Esophagus muscularis mucosa (tissue), 4 donors: ENCODE results near the gene CHRNA1. TPM values are rescaled to one million over a fixed set of nuclear protein-coding genes. Genes with fewer than 3 reads are reported as not detected.

Experiments
- DNase-seq: peaks from one replicate; pipeline ENCODE4 v3.0.0-alpha.2; 2017; ENCODE audit errors: extremely low spot score
- H3K27ac ChIP-seq, 4 donors: fragments of 200-600 bp; sonication (generic); replicated peaks in 1 of 4; 1 replicate in 3 of 4; 2 replicates in 1 of 4; pipeline ENCODE4 v1.5.1; 2016 to 2019; ENCODE audit warnings: mild to moderate bottlenecking in 1 of 4
- H3K27me3 ChIP-seq, 4 donors: fragments of 200-600 bp; sonication (generic); one replicate each; pipeline versions ENCODE4 v1.5.1 to v1.6.0; 2016 to 2019
- H3K36me3 ChIP-seq, 4 donors: fragments of 200-600 bp; sonication (generic); one replicate each; pipeline ENCODE4 v1.5.1; 2016 to 2019
- H3K4me1 ChIP-seq, 4 donors: fragments of 200-600 bp; sonication (generic); one replicate each; pipeline ENCODE4 v1.5.1; 2016 to 2019
- H3K4me3 ChIP-seq, 4 donors: fragments of 200-600 bp; sonication (generic); 1 replicate in 2 of 4; 2 replicates in 2 of 4; pipeline ENCODE4 v1.5.1; 2016 to 2019; ENCODE audit warnings: mild to moderate bottlenecking in 4 of 4, moderate library complexity in 1 of 4
- H3K9me3 ChIP-seq, 4 donors: fragments of 200-600 bp; sonication (generic); 1 replicate in 3 of 4; 2 replicates in 1 of 4; pipeline ENCODE4 v1.5.1; 2016 to 2019
- CTCF ChIP-seq, 3 experiments: fragments of 200-600 bp in 2 of 3; fragments of 450-650 bp in 1 of 3; sonication (generic) in 2 of 3; IDR thresholded peaks; one replicate each; pipeline ENCODE4 v1.5.1; 2017 to 2019; ENCODE audit warnings: antibody characterized with exemption in 3 of 3, mild to moderate bottlenecking in 2 of 3, moderate library complexity in 1 of 3
- EP300 ChIP-seq: sonication (generic); formaldehyde crosslinking; IDR thresholded peaks from one replicate; pipeline ENCODE4 v1.6.1; 2017; ENCODE audit warnings: antibody characterized with exemption
- POLR2A ChIP-seq: fragments of 450-650 bp; IDR thresholded peaks from one replicate; pipeline ENCODE4 v1.6.1; 2017; ENCODE audit warnings: antibody characterized with exemption, moderate library complexity, mild to moderate bottlenecking, low read depth
- POLR2AphosphoS5 ChIP-seq, 2 donors: sonication (generic); formaldehyde crosslinking; IDR thresholded peaks; one replicate each; pipeline ENCODE4 v1.6.1; 2017; ENCODE audit warnings: antibody characterized with exemption in 2 of 2
- WGBS: methylation state at CpG from one replicate; pipeline ENCODE4 v1.1.5; 2018; 5-methylcytosine and 5-hydroxymethylcytosine counted together
- intact Hi-C: fragments of 100-400 bp; cut with DNase I; formaldehyde crosslinking; loops from one replicate; pipeline ENCODE4 v1.15.1; 2023
- total RNA-seq, 4 donors: library from RNA; depleted of rRNA; stranded (reverse); fragments of >200 nt; gene quantifications; one replicate each; pipeline versions ENCODE4 v1.1.0 to v1.2.1, GENCODE V29; 2016

Gene CHRNA1
- total RNA-seq, 4 donors from 2014 or later, result not detected

GRCh38 chr2:174786066-174786725, 21.9 kb upstream of the CHRNA1 start:
- no peak overlapping the region for H3K4me3 ChIP-seq
- 75% methylated on average over 8 of the region's 8 CpGs for WGBS
- H3K4me1 ChIP-seq, result peaks cover 4 to 28% (median 22%) of the 10 kb centered on the region in 4 donors
- H3K27ac ChIP-seq, result no peak overlapping the region
- intact Hi-C loops, result no loop called here
- H3K9me3 ChIP-seq, result no peaks in the 10 kb centered on the region
- TF ChIP-seq POLR2AphosphoS5 (IDR thresholded peaks at IDR 0.05) (no peak), EP300 (no peak), CTCF (IDR thresholded peaks at IDR 0.05) (no peak), POLR2A (no peak)
- no peaks in the 10 kb centered on the region for H3K27me3 ChIP-seq
- no peaks in the 10 kb centered on the region for H3K36me3 ChIP-seq
- no peak for DNase-seq

GRCh38 chr2:174785481-174785880, 21.2 kb upstream of the CHRNA1 start:
- Histone ChIP-seq H3K9me3 (no peaks in the 10 kb centered on the region), H3K4me3 (no peak overlapping the region), H3K27ac (no peak overlapping the region), H3K4me1 (peaks cover 4 to 32% (median 22%) of the 10 kb centered on the region in 4 donors), H3K36me3 (no peaks in the 10 kb centered on the region), H3K27me3 (no peaks in the 10 kb centered on the region)
- 89% methylated on average over 3 of the region's 3 CpGs for WGBS
- intact Hi-C loops, result no loop called here
- TF ChIP-seq POLR2A (no peak), EP300 (no peak), CTCF (IDR thresholded peaks at IDR 0.05) (no peak), POLR2AphosphoS5 (IDR thresholded peaks at IDR 0.05) (no peak)
- no peak for DNase-seq

- no peak overlapping the region for H3K27ac ChIP-seq
- TF ChIP-seq CTCF (IDR thresholded peaks at IDR 0.05) (no peak), POLR2A (no peak), POLR2AphosphoS5 (IDR thresholded peaks at IDR 0.05) (no peak), EP300 (no peak)
- intact Hi-C loops, result no loop called here
- no peaks in the 10 kb centered on the region for H3K36me3 ChIP-seq
- WGBS, result 86% methylated on average over 5 of the region's 5 CpGs
- no peak for DNase-seq
- H3K4me3 ChIP-seq, result no peak overlapping the region
- H3K4me1 ChIP-seq, result peaks cover 4 to 32% (median 22%) of the 10 kb centered on the region in 4 donors
- H3K27me3 ChIP-seq, result no peaks in the 10 kb centered on the region
- no peaks in the 10 kb centered on the region for H3K9me3 ChIP-seq
These were observed 20.6 kb upstream of the CHRNA1 start for GRCh38 chr2:174784909-174785308.

GRCh38 chr2:174784316-174784715, 20.0 kb upstream of the CHRNA1 start:
- Histone ChIP-seq H3K27me3 (no peaks in the 10 kb centered on the region), H3K4me3 (no peak overlapping the region), H3K9me3 (no peaks in the 10 kb centered on the region), H3K27ac (no peak overlapping the region), H3K4me1 (peaks cover 4 to 32% (median 22%) of the 10 kb centered on the region in 4 donors), H3K36me3 (no peaks in the 10 kb centered on the region)
- WGBS, result 94% methylated on average over 7 of the region's 7 CpGs
- intact Hi-C loops, result no loop called here
- TF ChIP-seq POLR2A, result no peak
- no peak for TF ChIP-seq EP300
- no peak for TF ChIP-seq POLR2AphosphoS5 (IDR thresholded peaks at IDR 0.05)
- TF ChIP-seq CTCF (IDR thresholded peaks at IDR 0.05), result no peak
- DNase-seq, result no peak

GRCh38 chr2:174781996-174782395, 17.7 kb upstream of the CHRNA1 start:
- Histone ChIP-seq H3K27me3 (no peaks in the 10 kb centered on the region), H3K4me3 (peak overlapping the region in 3 of 4 donors; percentile 3 to 25 (median 23)), H3K36me3 (no peaks in the 10 kb centered on the region), H3K4me1 (peaks cover 0 to 40% (median 26%) of the 10 kb centered on the region in 4 donors), H3K9me3 (no peaks in the 10 kb centered on the region), H3K27ac (peak overlapping the region in 2 of 4 donors; percentile 3 to 27)
- WGBS, result 42% methylated on average over 11 of the region's 11 CpGs
- TF ChIP-seq POLR2AphosphoS5 (IDR thresholded peaks at IDR 0.05), result no peak
- peak in 1 of 3 experiments; percentile 7 for TF ChIP-seq CTCF (IDR thresholded peaks at IDR 0.05)
- no peak for TF ChIP-seq EP300
- intact Hi-C loops, result no loop called here
- no peak for DNase-seq
